MM.1S (cell line): ENCODE results near the gene GHRH.

ENCODE experiments used
- DNase-seq: peaks from one replicate; pipeline ENCODE4 v3.0.0-alpha.2; 2015
- H2AFZ ChIP-seq: fragments of 300-600 bp; sonication (generic); 2 replicates; pipeline ENCODE4 v1.6.0; 2016; ENCODE audit warnings: antibody characterized with exemption, low read length
- H3F3A ChIP-seq: fragments of 300-600 bp; sonication (generic); 2 replicates; pipeline ENCODE4 v1.6.1; 2016; ENCODE audit warnings: mild to moderate bottlenecking, antibody characterized with exemption, low read length, moderate library complexity, mixed read lengths; ENCODE audit not compliant: insufficient read depth
- H3K27ac ChIP-seq: fragments of 300-600 bp; sonication (generic); 2 replicates; pipeline ENCODE4 v1.5.1; 2016; ENCODE audit warnings: mild to moderate bottlenecking, low read length
- H3K27me3 ChIP-seq: fragments of 300-600 bp; sonication (generic); replicated peaks from 2 replicates; pipeline ENCODE4 v1.6.0; 2016; ENCODE audit warnings: low read length; ENCODE audit not compliant: insufficient read depth
- H3K36me3 ChIP-seq: fragments of 300-600 bp; sonication (generic); replicated peaks from 2 replicates; pipeline ENCODE4 v1.6.1; 2016; ENCODE audit warnings: mild to moderate bottlenecking, low read length, mixed read lengths; ENCODE audit not compliant: insufficient read depth
- H3K4me1 ChIP-seq: fragments of 300-600 bp; sonication (generic); 2 replicates; pipeline ENCODE4 v1.6.1; 2016; ENCODE audit warnings: low read length, mixed read lengths
- H3K4me2 ChIP-seq: fragments of 300-600 bp; sonication (generic); 2 replicates; pipeline ENCODE4 v1.6.0; 2016; ENCODE audit warnings: low read depth, low read length
- H3K4me3 ChIP-seq: fragments of 300-600 bp; sonication (generic); 2 replicates; pipeline ENCODE4 v1.5.1; 2016; ENCODE audit warnings: low read length, mixed read lengths
- H3K79me2 ChIP-seq: fragments of 300-600 bp; sonication (generic); 2 replicates; pipeline ENCODE4 v1.6.1; 2016; ENCODE audit warnings: mixed run types, low read length, mixed read lengths
- H3K9ac ChIP-seq: fragments of 300-600 bp; sonication (generic); 2 replicates; pipeline ENCODE4 v1.6.1; 2016; ENCODE audit warnings: low read length, mixed read lengths
- H3K9me2 ChIP-seq: fragments of 300-600 bp; sonication (generic); replicated peaks from 2 replicates; pipeline ENCODE4 v1.6.1; 2016; ENCODE audit warnings: mild to moderate bottlenecking, low read length, mixed read lengths; ENCODE audit not compliant: insufficient read depth
- H3K9me3 ChIP-seq: fragments of 300-600 bp; sonication (generic); replicated peaks from 2 replicates; pipeline ENCODE4 v1.6.1; 2016; ENCODE audit warnings: mild to moderate bottlenecking, low read length, mixed read lengths; ENCODE audit not compliant: insufficient read depth
- H4K20me1 ChIP-seq: fragments of 300-600 bp; sonication (generic); 2 replicates; pipeline ENCODE4 v1.6.1; 2016; ENCODE audit warnings: mild to moderate bottlenecking, low read length, moderate library complexity, mixed read lengths; ENCODE audit not compliant: insufficient read depth
- CTCF ChIP-seq: fragments of 300-600 bp; sonication (generic); IDR thresholded peaks from 2 replicates; pipeline ENCODE4 v1.5.1; 2016; ENCODE audit warnings: antibody characterized with exemption, low read length, mixed read lengths
- EZH2 ChIP-seq: fragments of 300-600 bp; sonication (generic); optimal IDR thresholded peaks from 2 replicates; pipeline ENCODE3; 2017; ENCODE audit warnings: low read depth, mild to moderate bottlenecking, antibody characterized with exemption, low read length, mixed read lengths
- EZH2phosphoT487 ChIP-seq: fragments of 300-600 bp; sonication (generic); IDR thresholded peaks from 2 replicates; pipeline ENCODE4 v1.6.1; 2018; ENCODE audit warnings: antibody characterized with exemption, low read length

GHRH gene

GRCh38 chr20:37291724-37292126, 30.1 kb upstream of the GHRH start:
- no peak for DNase-seq

GRCh38 chr20:37290158-37290810, 28.7 kb upstream of the GHRH start:
- no peaks in the 10 kb centered on the region for H3K36me3 ChIP-seq
- TF ChIP-seq EZH2phosphoT487: no peak
- H4K20me1 ChIP-seq: no peaks in the 10 kb centered on the region
- peak overlapping the region; percentile 97 for H3K4me3 ChIP-seq
- peaks cover 49% of the 10 kb centered on the region for H3K79me2 ChIP-seq
- no peaks in the 10 kb centered on the region for H3K9me3 ChIP-seq
- peak overlapping the region; percentile 51 for H3K4me2 ChIP-seq
- H3K9ac ChIP-seq: peak overlapping the region; percentile 96
- peak overlapping the region; percentile 69; the same call in 1 of the 2 replicates for H3K27ac ChIP-seq
- peaks cover 10% of the 10 kb centered on the region; the same call in 1 of the 2 replicates for H3K4me1 ChIP-seq
- no peaks in the 10 kb centered on the region for H3F3A ChIP-seq
- no peaks in the 10 kb centered on the region for H3K9me2 ChIP-seq
- H3K27me3 ChIP-seq: no peaks in the 10 kb centered on the region
- DNase-seq: no peak
- H2AFZ ChIP-seq: peak overlapping the region; percentile 72; the same call in 1 of the 2 replicates

More at GRCh38 chr20:37291724-37292126, 30.1 kb upstream of the GHRH start:
- Histone ChIP-seq H3K4me3 (no peak overlapping the region), H3K27me3 (no peaks in the 10 kb centered on the region), H3K9me3 (no peaks in the 10 kb centered on the region), H3K36me3 (no peaks in the 10 kb centered on the region), H3K9ac (no peak overlapping the region), H3K4me1 (peaks cover 19% of the 10 kb centered on the region; the same call in 1 of the 2 replicates), H2AFZ (no peak overlapping the region), H4K20me1 (no peaks in the 10 kb centered on the region), H3K79me2 (peaks cover 64% of the 10 kb centered on the region), H3K9me2 (no peaks in the 10 kb centered on the region), H3K4me2 (no peak overlapping the region), H3K27ac (no peak overlapping the region), H3F3A (no peaks in the 10 kb centered on the region)
- TF ChIP-seq EZH2phosphoT487: no peak
- TF ChIP-seq EZH2: no peak
- TF ChIP-seq CTCF: no peak

- H3K9me3 ChIP-seq: no peaks in the 10 kb centered on the region
- H3K27me3 ChIP-seq: no peaks in the 10 kb centered on the region
- H3K36me3 ChIP-seq: no peaks in the 10 kb centered on the region
- H3K27ac ChIP-seq: no peak overlapping the region
- H3F3A ChIP-seq: no peaks in the 10 kb centered on the region
- H3K9me2 ChIP-seq: no peaks in the 10 kb centered on the region
- no peak overlapping the region for H3K4me2 ChIP-seq
- no peak overlapping the region for H3K9ac ChIP-seq
- H3K4me3 ChIP-seq: no peak overlapping the region
- DNase-seq: no peak
- no peak overlapping the region for H2AFZ ChIP-seq
- H3K4me1 ChIP-seq: no peaks in the 10 kb centered on the region
- no peaks in the 10 kb centered on the region for H4K20me1 ChIP-seq
- TF ChIP-seq EZH2phosphoT487 (no peak), EZH2 (no peak), CTCF (no peak)
- H3K79me2 ChIP-seq: peaks cover 30% of the 10 kb centered on the region
Measured at GRCh38 chr20:37288091-37288490, 26.5 kb upstream of the GHRH start.

GRCh38 chr20:37285664-37286374, 24.2 kb upstream of the GHRH start:
- no peak for DNase-seq
- Histone ChIP-seq H3K9me3 (no peaks in the 10 kb centered on the region), H3F3A (no peaks in the 10 kb centered on the region), H3K27me3 (no peaks in the 10 kb centered on the region), H3K36me3 (no peaks in the 10 kb centered on the region), H3K9ac (no peak overlapping the region), H3K4me3 (no peak overlapping the region), H4K20me1 (no peaks in the 10 kb centered on the region), H2AFZ (no peak overlapping the region), H3K4me1 (no peaks in the 10 kb centered on the region), H3K79me2 (peaks cover 13% of the 10 kb centered on the region), H3K4me2 (no peak overlapping the region), H3K9me2 (no peaks in the 10 kb centered on the region), H3K27ac (no peak overlapping the region)
- TF ChIP-seq EZH2: no peak
- no peak for TF ChIP-seq EZH2phosphoT487
